Measurements from ENCODE around the gene PYGO1. TPM values are rescaled to one million over a fixed set of nuclear protein-coding genes. Genes with fewer than 3 reads are reported as not detected.

PYGO1 gene
- total and polyA plus RNA-seq, 9 of the 15 experiments (the other 6 are each of a cell fraction or from before 2014, with no cell fraction given), result under 0.01 to 0.07 (median 0.02) TPM; not detected in 5

GRCh38 chr15:55515991-55516776, 72.0 kb downstream of the PYGO1 start (continued):
- TF ChIP-seq ILK (tag; IDR thresholded peaks at IDR 0.05; ENCODE audit: borderline replicate concordance, low read depth), result no peak
- TF ChIP-seq RBM34 (IDR thresholded peaks at IDR 0.05; ENCODE audit: borderline replicate concordance, insufficient read depth, low read length), result no peak
- no peak for TF ChIP-seq TCF7 (IDR thresholded peaks at IDR 0.05; ENCODE audit: borderline replicate concordance)
- TF ChIP-seq, protein P1, sequence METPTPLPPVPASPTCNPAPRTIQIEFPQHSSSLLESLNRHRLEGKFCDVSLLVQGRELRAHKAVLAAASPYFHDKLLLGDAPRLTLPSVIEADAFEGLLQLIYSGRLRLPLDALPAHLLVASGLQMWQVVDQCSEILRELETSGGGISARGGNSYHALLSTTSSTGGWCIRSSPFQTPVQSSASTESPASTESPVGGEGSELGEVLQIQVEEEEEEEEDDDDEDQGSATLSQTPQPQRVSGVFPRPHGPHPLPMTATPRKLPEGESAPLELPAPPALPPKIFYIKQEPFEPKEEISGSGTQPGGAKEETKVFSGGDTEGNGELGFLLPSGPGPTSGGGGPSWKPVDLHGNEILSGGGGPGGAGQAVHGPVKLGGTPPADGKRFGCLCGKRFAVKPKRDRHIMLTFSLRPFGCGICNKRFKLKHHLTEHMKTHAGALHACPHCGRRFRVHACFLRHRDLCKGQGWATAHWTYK (CRISPR knock-in tag; IDR thresholded peaks at IDR 0.05), result no peak
- TF ChIP-seq SUPT5H (IDR thresholded peaks at IDR 0.05), result no peak
- TF ChIP-seq NR0B1 (IDR thresholded peaks at IDR 0.05; ENCODE audit: partially characterized antibody), result no peak
- TF ChIP-seq, protein P2, sequence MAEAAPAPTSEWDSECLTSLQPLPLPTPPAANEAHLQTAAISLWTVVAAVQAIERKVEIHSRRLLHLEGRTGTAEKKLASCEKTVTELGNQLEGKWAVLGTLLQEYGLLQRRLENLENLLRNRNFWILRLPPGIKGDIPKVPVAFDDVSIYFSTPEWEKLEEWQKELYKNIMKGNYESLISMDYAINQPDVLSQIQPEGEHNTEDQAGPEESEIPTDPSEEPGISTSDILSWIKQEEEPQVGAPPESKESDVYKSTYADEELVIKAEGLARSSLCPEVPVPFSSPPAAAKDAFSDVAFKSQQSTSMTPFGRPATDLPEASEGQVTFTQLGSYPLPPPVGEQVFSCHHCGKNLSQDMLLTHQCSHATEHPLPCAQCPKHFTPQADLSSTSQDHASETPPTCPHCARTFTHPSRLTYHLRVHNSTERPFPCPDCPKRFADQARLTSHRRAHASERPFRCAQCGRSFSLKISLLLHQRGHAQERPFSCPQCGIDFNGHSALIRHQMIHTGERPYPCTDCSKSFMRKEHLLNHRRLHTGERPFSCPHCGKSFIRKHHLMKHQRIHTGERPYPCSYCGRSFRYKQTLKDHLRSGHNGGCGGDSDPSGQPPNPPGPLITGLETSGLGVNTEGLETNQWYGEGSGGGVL (CRISPR knock-in tag; IDR thresholded peaks at IDR 0.05), result no peak
- no peak for TF ChIP-seq ZNF551 (CRISPR knock-in tag; IDR thresholded peaks at IDR 0.05)
